HG02678 (cell line): ENCODE measurements around the gene CCDC70.
"Not testable (repeated sequence)": the region's sequence is repeated elsewhere in the genome, so short reads cannot be mapped to it uniquely, and the experiment has no call there.

Experiments
- ATAC-seq: cut with Tn5 transposase; IDR thresholded peaks from one replicate; pipeline ENCODE4 v1.9.1; 2021; ENCODE audit warnings: mild to moderate bottlenecking, moderate library complexity; ENCODE audit not compliant: unreplicated experiment

CCDC70 gene

GRCh38 chr13:51905787-51906186 lies 44.0 kb downstream of the CCDC70 start:
- no peak for ATAC-seq

- ATAC-seq, result no peak
Observed at GRCh38 chr13:51906581-51906980, 44.8 kb downstream of the CCDC70 start.

GRCh38 chr13:51907040-51907732 lies 45.4 kb downstream of the CCDC70 start:
- ATAC-seq, result no peak

GRCh38 chr13:51909265-51909664 lies 47.5 kb downstream of the CCDC70 start:
- ATAC-seq, result not testable (repeated sequence)

GRCh38 chr13:51910508-51910907 lies 48.7 kb downstream of the CCDC70 start:
- no peak for ATAC-seq

GRCh38 chr13:51912091-51912490 lies 50.3 kb downstream of the CCDC70 start:
- ATAC-seq, result no peak

- ATAC-seq, result no peak
Observed at GRCh38 chr13:51912511-51913225, 50.9 kb downstream of the CCDC70 start.

- no peak for ATAC-seq
Observed at GRCh38 chr13:51913421-51914136, 51.8 kb downstream of the CCDC70 start.

GRCh38 chr13:51914137-51914493 lies 52.3 kb downstream of the CCDC70 start:
- ATAC-seq, result no peak
